CD4-positive, alpha-beta T cell (primary cell): Measurements from ENCODE around the gene MRPL38. TPM values are rescaled to one million over a fixed set of nuclear protein-coding genes. Genes with fewer than 3 reads are reported as not detected.
A peak's percentile ranks its signal among the peaks of the same experiment; 100 is the strongest.

ENCODE experiments used
- ATAC-seq: fragments of 200-7000 bp; cut with Tn5 transposase; one replicate; pipeline ENCODE4 v1.10.0; 2022; ENCODE audit warnings: mild to moderate bottlenecking; ENCODE audit not compliant: poor library complexity
- CTCF ChIA-PET: fragments of 350-600 bp; sonication (Branson Sonifier 250); formaldehyde crosslinking; loops from one replicate; lab custom pipeline; 2021; ENCODE audit warnings: antibody characterized with exemption, inconsistent platforms; lab: Charles Lee
- POLR2A ChIA-PET: fragments of 350-600 bp; sonication (Branson Sonifier 250); formaldehyde crosslinking; loops from one replicate; lab custom pipeline; 2021; ENCODE audit warnings: antibody characterized with exemption, inconsistent platforms; lab: Charles Lee
- DNase-seq, 14 experiments: peaks; one replicate each; pipeline ENCODE4 v3.0.0-alpha.2; 2013 to 2020; ENCODE audit warnings: mixed read lengths in 2 of 14
- H3K27ac ChIP-seq, 2 donors: one replicate each; pipeline versions ENCODE4 v1.5.1 to v1.7.0; 2013; ENCODE audit warnings: low read length in 2 of 2, low read depth in 1 of 2, mild to moderate bottlenecking in 1 of 2
- H3K27me3 ChIP-seq, 2 experiments: 1 replicate in 1 of 2; 2 replicates in 1 of 2; pipeline versions ENCODE4 v1.6.1 to v1.7.0; 2013; ENCODE audit warnings: low read length in 2 of 2, control low read depth in 1 of 2, mild to moderate bottlenecking in 1 of 2, moderate library complexity in 1 of 2; ENCODE audit not compliant: insufficient read depth in 2 of 2, control insufficient read depth in 1 of 2
- H3K36me3 ChIP-seq: one replicate; pipeline ENCODE4 v1.6.1; 2013; ENCODE audit warnings: low read length, control low read depth; ENCODE audit not compliant: insufficient read depth
- H3K4me1 ChIP-seq: one replicate; pipeline ENCODE4 v1.6.1; 2013; ENCODE audit warnings: low read length, control low read depth; ENCODE audit not compliant: insufficient read depth
- H3K4me3 ChIP-seq: one replicate; pipeline ENCODE4 v1.5.1; 2013; ENCODE audit warnings: mild to moderate bottlenecking, low read length, moderate library complexity
- H3K9me3 ChIP-seq, 2 experiments: 1 replicate in 1 of 2; 2 replicates in 1 of 2; pipeline versions ENCODE4 v1.6.1 to v1.7.0; 2013; ENCODE audit warnings: low read length in 2 of 2, mild to moderate bottlenecking in 2 of 2, control low read depth in 1 of 2, moderate library complexity in 1 of 2; ENCODE audit not compliant: control insufficient read depth in 1 of 2, insufficient read depth in 1 of 2
- H3K27ac Mint-ChIP-seq: one replicate; pipeline ENCODE4 v1.8.0; 2020; ENCODE audit warnings: mixed read lengths
- H3K27me3 Mint-ChIP-seq: one replicate; pipeline ENCODE4 v1.8.0; 2021; ENCODE audit warnings: mixed read lengths
- H3K36me3 Mint-ChIP-seq: one replicate; pipeline ENCODE4 v1.8.0; 2021; ENCODE audit warnings: low read depth, mixed read lengths
- H3K4me1 Mint-ChIP-seq: one replicate; pipeline ENCODE4 v1.8.0; 2021; ENCODE audit warnings: low read depth, mixed read lengths
- H3K4me3 Mint-ChIP-seq: one replicate; pipeline ENCODE4 v1.8.0; 2020; ENCODE audit warnings: mild to moderate bottlenecking, mixed read lengths
- H3K9me3 Mint-ChIP-seq: one replicate; pipeline ENCODE4 v1.8.0; 2020; ENCODE audit warnings: mixed read lengths
- intact Hi-C, 2 experiments: fragments of 100-400 bp; cut with DNase I in 1 of 2; cut with micrococcal nuclease in 1 of 2; formaldehyde crosslinking; loops; one replicate each; pipeline versions ENCODE4 v1.15.1 to v1.9.0; 2023 to 2025; cut with DNase I, micrococcal nuclease
- total RNA-seq, 174 experiments: library from RNA in 2 of 174; stranded (reverse) in 2 of 174; gene quantifications; one replicate each; pipeline ENCODE4 v1.2.3 and lab custom pipeline; 2021 to 2026
- TF ChIP-seq, protein P1 (sequence below): fragments of 200-600 bp; IDR thresholded peaks from one replicate; pipeline ENCODE4 v1.8.0; 2022; ENCODE audit warnings: antibody characterized with exemption, mild to moderate bottlenecking

MRPL38 gene
- total RNA-seq, 2 experiments from 2014 or later, result 146 to 147 TPM

DNA sequence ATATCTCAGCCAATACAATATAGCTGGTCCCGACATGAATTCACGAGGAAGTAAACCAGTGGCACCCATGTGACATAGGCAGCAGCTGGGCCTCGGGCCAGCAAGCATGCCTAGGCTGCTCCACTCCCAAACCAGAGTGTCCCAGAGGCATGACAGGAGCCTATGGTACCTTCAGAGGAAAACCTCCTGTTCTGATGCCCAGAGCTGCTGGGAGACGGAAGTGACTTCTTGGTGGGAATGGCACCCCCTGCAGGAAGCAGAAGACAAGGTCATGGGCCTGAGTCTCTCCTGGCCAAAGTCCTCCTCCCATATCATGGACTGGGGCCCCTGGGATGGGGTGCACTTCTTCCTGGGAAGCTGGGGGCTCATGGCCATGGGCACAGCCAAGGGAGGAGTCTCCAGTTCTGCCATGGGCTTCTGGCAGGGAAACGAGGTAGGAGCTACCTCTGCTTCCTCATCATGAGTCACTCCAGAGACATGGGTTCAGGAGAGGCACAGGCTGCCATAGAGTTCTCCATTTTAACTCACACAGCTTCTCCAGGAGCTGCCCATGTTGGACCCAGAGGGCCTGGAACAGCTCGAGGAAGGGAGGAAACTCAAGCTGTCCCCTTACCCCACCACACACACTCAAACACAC lies 22.7 kb upstream of the MRPL38 start:
- no peaks in the 10 kb centered on the region for H3K4me1 Mint-ChIP-seq
- H3K27me3 Mint-ChIP-seq, result no peaks in the 10 kb centered on the region
- DNase-seq (peak in 1 of 14 experiments; percentile 29), ATAC-seq (no peak)
- peaks cover 4% of the 10 kb centered on the region for H3K36me3 Mint-ChIP-seq
- Histone ChIP-seq H3K9me3 (no peaks in the 10 kb centered on the region), H3K27ac (no peak overlapping the region), H3K4me3 (no peak overlapping the region), H3K4me1 (no peaks in the 10 kb centered on the region), H3K27me3 (no peaks in the 10 kb centered on the region), H3K36me3 (peaks cover 6% of the 10 kb centered on the region)
- ChIA-PET CTCF (no interaction called here), POLR2A (no interaction called here)
- TF ChIP-seq, protein P1, sequence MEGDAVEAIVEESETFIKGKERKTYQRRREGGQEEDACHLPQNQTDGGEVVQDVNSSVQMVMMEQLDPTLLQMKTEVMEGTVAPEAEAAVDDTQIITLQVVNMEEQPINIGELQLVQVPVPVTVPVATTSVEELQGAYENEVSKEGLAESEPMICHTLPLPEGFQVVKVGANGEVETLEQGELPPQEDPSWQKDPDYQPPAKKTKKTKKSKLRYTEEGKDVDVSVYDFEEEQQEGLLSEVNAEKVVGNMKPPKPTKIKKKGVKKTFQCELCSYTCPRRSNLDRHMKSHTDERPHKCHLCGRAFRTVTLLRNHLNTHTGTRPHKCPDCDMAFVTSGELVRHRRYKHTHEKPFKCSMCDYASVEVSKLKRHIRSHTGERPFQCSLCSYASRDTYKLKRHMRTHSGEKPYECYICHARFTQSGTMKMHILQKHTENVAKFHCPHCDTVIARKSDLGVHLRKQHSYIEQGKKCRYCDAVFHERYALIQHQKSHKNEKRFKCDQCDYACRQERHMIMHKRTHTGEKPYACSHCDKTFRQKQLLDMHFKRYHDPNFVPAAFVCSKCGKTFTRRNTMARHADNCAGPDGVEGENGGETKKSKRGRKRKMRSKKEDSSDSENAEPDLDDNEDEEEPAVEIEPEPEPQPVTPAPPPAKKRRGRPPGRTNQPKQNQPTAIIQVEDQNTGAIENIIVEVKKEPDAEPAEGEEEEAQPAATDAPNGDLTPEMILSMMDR, result peak; percentile 22
- intact Hi-C loops, result loop anchor here in 1 of 2 experiments (5.0 kb wide), 2 partner anchors 35 to 65 kb away; no protein-coding TSS in a partner anchor
- no peak overlapping the region for H3K4me3 Mint-ChIP-seq
- no peaks in the 10 kb centered on the region for H3K9me3 Mint-ChIP-seq
- no peak overlapping the region for H3K27ac Mint-ChIP-seq

DNA sequence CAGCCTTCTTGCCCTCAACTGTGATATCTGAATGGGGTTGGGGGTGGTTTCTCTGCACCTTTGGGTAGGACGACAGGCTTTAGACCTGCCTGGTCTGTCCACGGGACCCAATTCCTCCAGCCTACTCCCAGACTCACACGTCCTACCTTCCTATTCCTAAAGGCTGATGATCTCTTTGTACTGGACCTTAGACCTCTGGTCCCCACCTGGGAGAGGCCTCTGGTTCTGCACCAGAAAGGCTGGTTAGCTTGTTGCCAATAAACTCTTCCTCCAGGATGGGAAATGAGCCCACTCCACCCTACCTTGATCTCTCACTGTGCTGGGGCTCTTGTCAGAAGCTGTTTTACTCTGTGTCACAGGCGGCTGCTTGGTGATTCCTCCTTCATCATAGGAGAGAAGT lies 21.8 kb upstream of the MRPL38 start:
- H3K9me3 Mint-ChIP-seq, result no peaks in the 10 kb centered on the region
- H3K27ac Mint-ChIP-seq, result no peak overlapping the region
- Histone ChIP-seq H3K36me3 (peaks cover 6% of the 10 kb centered on the region), H3K27me3 (no peaks in the 10 kb centered on the region), H3K9me3 (no peaks in the 10 kb centered on the region), H3K27ac (no peak overlapping the region), H3K4me3 (no peak overlapping the region), H3K4me1 (no peaks in the 10 kb centered on the region)
- H3K4me1 Mint-ChIP-seq, result no peaks in the 10 kb centered on the region
- DNase-seq (no peak), ATAC-seq (no peak)
- H3K27me3 Mint-ChIP-seq, result no peaks in the 10 kb centered on the region
- intact Hi-C loops, result loop anchor here in 1 of 2 experiments (5.0 kb wide), 2 partner anchors 36 to 66 kb away; no protein-coding TSS in a partner anchor
- ChIA-PET POLR2A (no interaction called here), CTCF (no interaction called here)
- H3K4me3 Mint-ChIP-seq, result no peak overlapping the region
- TF ChIP-seq, protein P1, result no peak
- peaks cover 4% of the 10 kb centered on the region for H3K36me3 Mint-ChIP-seq

DNA sequence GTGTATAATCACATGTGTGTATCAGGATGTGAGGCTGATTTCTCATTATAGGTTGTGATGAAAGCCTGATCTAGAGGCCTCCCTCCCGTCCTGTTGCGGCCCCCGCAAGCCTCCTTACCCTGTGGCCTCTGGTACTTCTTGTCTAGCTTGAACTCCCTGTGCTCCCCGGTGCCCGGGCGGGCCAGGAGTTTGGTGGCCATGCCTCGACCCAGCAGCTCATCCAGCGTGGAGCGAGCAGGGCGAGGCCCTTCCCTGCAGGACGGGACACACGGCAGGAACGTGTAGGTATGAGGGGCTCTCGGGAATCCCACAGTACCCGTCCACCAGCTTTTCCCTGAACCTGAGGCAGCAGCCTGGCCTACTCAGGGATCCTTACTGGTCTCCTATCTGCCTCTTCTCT lies 21.2 kb upstream of the MRPL38 start:
- Histone ChIP-seq H3K4me3 (no peak overlapping the region), H3K9me3 (no peaks in the 10 kb centered on the region), H3K27ac (no peak overlapping the region), H3K27me3 (no peaks in the 10 kb centered on the region), H3K4me1 (no peaks in the 10 kb centered on the region), H3K36me3 (peaks cover 6% of the 10 kb centered on the region)
- POLR2A ChIA-PET, result interaction anchor here (0.8 kb wide), 1 partner anchor 7 kb away, joined by 3 read pairs; no protein-coding TSS in a partner anchor
- no peak for DNase-seq
- TF ChIP-seq, protein P1, result no peak
- Mint-ChIP-seq H3K4me3 (no peak overlapping the region), H3K27me3 (no peaks in the 10 kb centered on the region), H3K36me3 (peaks cover 4% of the 10 kb centered on the region), H3K9me3 (no peaks in the 10 kb centered on the region), H3K4me1 (no peaks in the 10 kb centered on the region), H3K27ac (no peak overlapping the region)
- CTCF ChIA-PET, result no interaction called here
- no peak for ATAC-seq
- intact Hi-C loops, result loop anchor here in 1 of 2 experiments (5.0 kb wide), 2 partner anchors 36 to 66 kb away; no protein-coding TSS in a partner anchor
